Bronchial epithelial cell (primary cell): ENCODE data around the gene LTO1. TPM values are rescaled to one million over a fixed set of nuclear protein-coding genes. Genes with fewer than 3 reads are reported as not detected.
"Not testable (repeated sequence)": the region's sequence is repeated elsewhere in the genome, so short reads cannot be mapped to it uniquely, and the experiment has no call there.

Experiments
- DNase-seq: peaks from one replicate; pipeline ENCODE4 v3.0.0-alpha.2; 2010; ENCODE audit warnings: low read depth
- FAIRE-seq: peaks from 2 replicates; lab custom pipeline; 2011; peaks lifted over from hg19 to GRCh38; lab: Jason Lieb, UNC
- H3K27me3 ChIP-seq: 2 replicates; pipeline ENCODE4 v1.5.1; 2011; ENCODE audit warnings: low read length; ENCODE audit not compliant: control insufficient read depth, insufficient read depth
- H3K36me3 ChIP-seq: 2 replicates; pipeline ENCODE4 v1.5.1; 2011; ENCODE audit warnings: low read length; ENCODE audit not compliant: control insufficient read depth, insufficient read depth
- H3K4me3 ChIP-seq: 2 replicates; pipeline ENCODE4 v1.5.1; 2011; ENCODE audit warnings: mild to moderate bottlenecking, low read depth, low read length, control low read depth
- total RNA-seq: library from RNA; depleted of rRNA; stranded (reverse); fragments of >200 nt; gene quantifications from 2 replicates; pipeline ENCODE4 v1.2.1, GENCODE V29; 2014
- TF ChIP-seq, protein P1 (sequence below): IDR thresholded peaks from 2 replicates; pipeline ENCODE4 v1.5.1; 2011; ENCODE audit warnings: mild to moderate bottlenecking, moderate library complexity, low read length, control low read depth, inconsistent platforms; ENCODE audit not compliant: insufficient read depth, severe bottlenecking

The LTO1 gene
- total RNA-seq, 1 donor from 2014 or later, result 18.2 TPM

DNA sequence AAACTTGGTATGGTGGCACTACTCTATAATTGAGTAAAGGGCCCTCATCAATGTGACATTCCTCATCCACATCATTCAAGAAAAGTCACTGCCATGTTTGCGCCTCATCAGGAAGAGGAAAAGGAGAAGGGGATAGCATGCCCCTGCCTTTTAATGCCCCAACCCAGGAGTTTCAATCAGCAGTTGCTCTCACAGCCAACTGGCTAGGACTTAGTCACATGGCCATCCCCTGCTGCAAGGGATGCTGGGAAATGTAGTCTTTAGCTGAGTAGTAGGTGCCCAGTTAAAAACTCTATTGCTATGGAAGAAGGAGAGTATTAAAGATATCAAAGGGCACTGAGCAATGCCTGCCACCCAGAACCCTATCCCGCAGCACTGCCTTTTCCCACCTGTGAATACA is 45.1 kb downstream of the LTO1 start:
- FAIRE-seq, result peak; percentile 91
- no peak overlapping the region for H3K4me3 ChIP-seq
- TF ChIP-seq, protein P1, sequence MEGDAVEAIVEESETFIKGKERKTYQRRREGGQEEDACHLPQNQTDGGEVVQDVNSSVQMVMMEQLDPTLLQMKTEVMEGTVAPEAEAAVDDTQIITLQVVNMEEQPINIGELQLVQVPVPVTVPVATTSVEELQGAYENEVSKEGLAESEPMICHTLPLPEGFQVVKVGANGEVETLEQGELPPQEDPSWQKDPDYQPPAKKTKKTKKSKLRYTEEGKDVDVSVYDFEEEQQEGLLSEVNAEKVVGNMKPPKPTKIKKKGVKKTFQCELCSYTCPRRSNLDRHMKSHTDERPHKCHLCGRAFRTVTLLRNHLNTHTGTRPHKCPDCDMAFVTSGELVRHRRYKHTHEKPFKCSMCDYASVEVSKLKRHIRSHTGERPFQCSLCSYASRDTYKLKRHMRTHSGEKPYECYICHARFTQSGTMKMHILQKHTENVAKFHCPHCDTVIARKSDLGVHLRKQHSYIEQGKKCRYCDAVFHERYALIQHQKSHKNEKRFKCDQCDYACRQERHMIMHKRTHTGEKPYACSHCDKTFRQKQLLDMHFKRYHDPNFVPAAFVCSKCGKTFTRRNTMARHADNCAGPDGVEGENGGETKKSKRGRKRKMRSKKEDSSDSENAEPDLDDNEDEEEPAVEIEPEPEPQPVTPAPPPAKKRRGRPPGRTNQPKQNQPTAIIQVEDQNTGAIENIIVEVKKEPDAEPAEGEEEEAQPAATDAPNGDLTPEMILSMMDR, result no peak
- peak; percentile 31 for DNase-seq
- no peaks in the 10 kb centered on the region for H3K36me3 ChIP-seq
- H3K27me3 ChIP-seq, result no peaks in the 10 kb centered on the region

DNA sequence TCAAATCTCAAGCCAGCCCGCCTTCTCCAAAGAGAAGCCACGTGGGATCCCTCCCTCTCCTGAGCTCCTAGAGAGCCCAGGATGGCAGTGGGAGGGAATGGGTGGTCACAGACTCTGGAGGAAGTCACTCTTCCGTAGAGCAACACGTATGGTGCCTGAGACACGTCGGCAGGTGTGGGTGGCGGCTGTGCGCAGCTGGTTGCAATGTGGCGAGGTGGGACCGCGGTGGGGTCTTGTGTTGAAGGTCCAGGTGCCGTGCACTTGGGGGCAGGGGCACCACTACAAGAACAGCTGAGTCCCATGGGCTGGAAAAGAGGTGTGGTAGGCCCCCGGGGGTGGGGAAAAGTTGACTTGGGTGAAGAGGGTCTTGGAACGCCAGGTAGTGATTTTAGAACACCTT is 47.6 kb downstream of the LTO1 start:
- DNase-seq (no peak), FAIRE-seq (no peak)
- H3K36me3 ChIP-seq, result no peaks in the 10 kb centered on the region
- no peak overlapping the region for H3K4me3 ChIP-seq
- H3K27me3 ChIP-seq, result no peaks in the 10 kb centered on the region
- TF ChIP-seq, protein P1, result no peak

DNA sequence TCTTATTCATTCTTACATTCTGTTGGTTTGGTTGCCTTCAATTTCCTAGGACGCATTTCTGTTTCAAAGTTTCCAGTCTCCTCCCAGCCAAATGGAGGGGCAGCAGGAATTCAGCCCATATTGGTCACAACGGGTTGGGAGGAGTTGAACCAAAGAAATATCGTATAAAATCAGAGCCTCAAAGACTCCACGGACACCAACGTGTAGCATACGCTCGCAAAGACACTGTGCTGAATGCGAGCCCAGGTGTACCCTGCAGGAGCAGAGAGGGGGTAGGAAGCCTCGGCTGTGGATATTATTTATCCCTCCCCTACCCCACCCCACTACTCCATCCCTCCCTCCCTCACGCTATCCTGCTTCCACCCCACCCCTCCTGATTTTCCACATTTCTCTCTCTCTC is 49.7 kb downstream of the LTO1 start:
- H3K4me3 ChIP-seq, result no peak overlapping the region
- no peak for FAIRE-seq
- no peaks in the 10 kb centered on the region for H3K27me3 ChIP-seq
- TF ChIP-seq, protein P1, result no peak
- DNase-seq, result no peak
- no peaks in the 10 kb centered on the region for H3K36me3 ChIP-seq

DNA sequence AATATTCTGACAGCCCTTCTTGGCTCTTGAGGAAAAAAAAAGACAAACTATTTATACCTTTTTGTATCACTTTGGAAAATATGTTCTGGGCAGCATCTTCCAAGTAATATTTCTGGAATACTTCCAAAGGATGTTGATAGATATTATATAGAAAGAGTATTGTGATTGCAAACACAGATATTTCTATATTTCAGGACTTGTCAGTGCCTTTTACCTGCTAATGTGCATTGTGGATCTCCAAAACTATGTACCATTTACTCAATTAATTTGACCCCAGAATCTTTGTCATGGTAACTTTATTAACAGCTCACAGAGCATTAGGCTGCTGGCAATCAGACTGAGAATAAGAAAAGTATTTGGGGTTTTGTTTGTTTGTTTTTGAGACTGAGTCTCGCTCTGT is 50.9 kb downstream of the LTO1 start:
- Histone ChIP-seq H3K4me3 (no peak overlapping the region), H3K36me3 (no peaks in the 10 kb centered on the region), H3K27me3 (no peaks in the 10 kb centered on the region)
- TF ChIP-seq, protein P1, result no peak
- DNase-seq (no peak), FAIRE-seq (no peak)

DNA sequence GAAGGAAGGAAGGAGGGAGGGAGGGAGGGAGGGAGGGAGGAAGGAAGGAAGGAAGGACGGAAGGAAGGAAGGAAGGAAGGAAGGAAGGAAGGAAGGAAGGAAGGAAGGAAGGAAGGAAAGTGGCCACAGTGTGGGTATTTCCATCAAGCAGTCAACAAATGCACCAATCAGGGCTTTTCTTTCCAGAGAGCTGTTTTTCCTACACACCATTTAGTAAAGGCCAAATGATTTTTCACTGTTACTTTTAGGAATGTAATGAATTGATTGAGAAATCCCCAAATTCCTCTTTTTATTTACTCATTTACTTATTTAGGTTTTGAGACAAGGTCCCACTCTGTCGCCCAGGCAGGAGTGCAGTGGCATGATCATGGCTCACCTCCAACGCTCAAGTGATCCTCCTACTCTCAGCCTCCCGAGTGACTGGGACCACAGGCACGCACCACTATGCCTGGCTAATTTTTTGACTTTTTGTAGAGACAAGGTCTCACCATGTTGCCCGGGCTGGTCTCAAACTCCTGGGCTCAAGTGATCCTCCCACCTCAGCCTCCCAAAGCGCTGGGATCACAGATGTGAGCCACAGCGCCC is 53.0 kb downstream of the LTO1 start:
- H3K27me3 ChIP-seq, FAIRE-seq, DNase-seq: not testable (repeated sequence)

DNA sequence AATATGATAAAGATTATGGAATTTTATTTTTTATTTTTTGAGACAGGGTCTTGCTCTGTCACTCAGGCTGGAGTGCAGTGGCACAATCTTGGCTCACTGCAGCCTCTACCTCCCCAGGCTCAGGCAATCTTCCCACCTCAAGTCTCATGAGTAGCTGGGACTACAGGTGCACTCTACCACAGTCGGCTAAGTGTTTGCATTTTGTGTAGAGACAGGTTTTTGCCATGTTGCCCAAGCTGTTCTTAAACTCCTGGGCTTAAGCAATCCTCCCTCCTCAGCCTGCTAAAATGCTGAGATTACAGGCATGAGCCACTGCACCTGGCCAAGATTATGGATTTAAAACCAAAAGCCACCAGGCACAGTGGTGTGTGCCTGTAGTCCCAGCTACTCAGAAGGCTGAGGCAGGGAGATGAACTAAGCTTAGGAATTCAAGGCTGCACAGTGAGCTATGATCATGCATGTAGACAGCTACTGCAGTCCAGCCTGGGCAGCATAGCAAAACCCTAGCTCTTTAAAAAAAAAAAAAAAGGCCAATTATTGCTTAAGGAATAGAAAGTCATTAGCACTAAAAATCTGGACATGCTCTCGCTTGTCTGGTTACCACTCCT is 54.4 kb downstream of the LTO1 start:
- Histone ChIP-seq H3K36me3 (no peaks in the 10 kb centered on the region), H3K4me3 (no peak overlapping the region), H3K27me3 (peaks cover 3% of the 10 kb centered on the region)
- FAIRE-seq (no peak), DNase-seq (peak; percentile 30)
- TF ChIP-seq, protein P1, result no peak

More for the DNA sequence above, 53.0 kb downstream of the LTO1 start:
- H3K4me3 ChIP-seq, H3K36me3 ChIP-seq: not testable (repeated sequence)
